Measurements from ENCODE around the gene TMEM120B. TPM values are rescaled to one million over a fixed set of nuclear protein-coding genes. Genes with fewer than 3 reads are reported as not detected.
A peak's percentile ranks its signal among the peaks of the same experiment; 100 is the strongest.

Gene TMEM120B
- total RNA-seq, 2 experiments from 2014 or later: 7.6 to 8.2 TPM

DNA sequence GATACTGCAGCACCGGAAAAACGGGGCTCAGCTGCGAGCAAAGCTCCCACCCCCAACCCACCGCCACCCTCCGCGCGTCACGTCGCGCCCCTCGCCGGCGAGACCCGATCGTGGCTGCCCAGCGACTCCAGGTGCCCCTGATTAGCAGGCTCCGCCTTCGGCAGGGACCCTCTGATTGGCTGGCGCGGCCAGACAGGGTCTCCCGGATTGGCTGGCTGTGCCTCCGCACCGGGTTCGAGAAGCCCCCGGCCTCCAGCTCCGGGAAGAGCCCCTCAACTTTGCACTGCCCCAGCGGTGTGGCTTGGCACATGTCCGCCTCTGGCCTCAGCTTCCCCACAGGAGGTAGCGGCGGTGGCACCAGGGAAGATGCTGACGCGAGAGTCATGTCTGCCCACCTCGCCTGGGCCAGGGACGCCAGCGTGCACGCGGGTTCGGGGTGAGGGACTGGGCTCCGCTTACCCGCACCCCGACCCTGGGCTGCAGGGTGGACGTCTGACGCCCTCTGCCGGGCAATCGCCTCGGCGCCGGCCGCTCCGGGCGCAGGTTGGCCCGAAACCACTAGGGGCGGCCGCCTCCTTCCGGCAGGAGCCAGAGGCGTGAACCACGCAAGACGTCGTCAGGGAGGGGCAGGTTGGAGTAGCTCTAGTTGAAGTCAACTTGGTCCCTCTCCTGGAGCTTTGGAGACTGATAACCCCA, 81.4 kb downstream of the TMEM120B start:
- peaks cover 58% of the 10 kb centered on the region for H3K36me3 Mint-ChIP-seq (ENCODE audit: low read depth)
- peak overlapping the region; percentile 94 for H3K4me3 Mint-ChIP-seq
- peak overlapping the region; percentile 95 for H3K27ac Mint-ChIP-seq
- H3K4me1 Mint-ChIP-seq (ENCODE audit: low read depth): peaks cover 60% of the 10 kb centered on the region
- H3K27me3 Mint-ChIP-seq (ENCODE audit: low read depth): no peaks in the 10 kb centered on the region
- ChIA-PET CTCF (interaction anchor here (0.6 to 26.5 kb wide), 72 partner anchors 12 to 302 kb away, joined by 3 to 956 read pairs (median 5); partner anchors contain the start of genes CFAP251, PSMD9, SETD1B and TMEM120B), POLR2A (interaction anchor here (0.7 to 26.9 kb wide), 12 partner anchors 9 to 107 kb away, joined by 3 to 543 read pairs (median 9); partner anchors contain the start of genes PSMD9, SETD1B and TMEM120B)
- H3K9me3 Mint-ChIP-seq (ENCODE audit: insufficient read depth): no peaks in the 10 kb centered on the region
- peak; percentile 96 for DNase-seq
- peak; percentile 64 for ATAC-seq

- peaks cover 58% of the 10 kb centered on the region for H3K36me3 Mint-ChIP-seq (ENCODE audit: low read depth)
- peak overlapping the region; percentile 94 for H3K4me3 Mint-ChIP-seq
- H3K4me1 Mint-ChIP-seq (ENCODE audit: low read depth): peaks cover 60% of the 10 kb centered on the region
- H3K9me3 Mint-ChIP-seq (ENCODE audit: insufficient read depth): no peaks in the 10 kb centered on the region
- ChIA-PET CTCF (interaction anchor here (0.6 to 26.5 kb wide), 70 partner anchors 11 to 302 kb away, joined by 3 to 956 read pairs (median 5); partner anchors contain the start of genes CFAP251, PSMD9, SETD1B and TMEM120B), POLR2A (interaction anchor here (0.6 to 26.9 kb wide), 12 partner anchors 9 to 229 kb away, joined by 3 to 543 read pairs (median 12); partner anchors contain the start of genes PSMD9, SETD1B and TMEM120B)
- no peak for DNase-seq
- peak overlapping the region; percentile 95 for H3K27ac Mint-ChIP-seq
- peak; percentile 11 for ATAC-seq
- no peaks in the 10 kb centered on the region for H3K27me3 Mint-ChIP-seq (ENCODE audit: low read depth)
Observed at GRCh38 chr12:121794534-121795033, 82.0 kb downstream of the TMEM120B start.

DNA sequence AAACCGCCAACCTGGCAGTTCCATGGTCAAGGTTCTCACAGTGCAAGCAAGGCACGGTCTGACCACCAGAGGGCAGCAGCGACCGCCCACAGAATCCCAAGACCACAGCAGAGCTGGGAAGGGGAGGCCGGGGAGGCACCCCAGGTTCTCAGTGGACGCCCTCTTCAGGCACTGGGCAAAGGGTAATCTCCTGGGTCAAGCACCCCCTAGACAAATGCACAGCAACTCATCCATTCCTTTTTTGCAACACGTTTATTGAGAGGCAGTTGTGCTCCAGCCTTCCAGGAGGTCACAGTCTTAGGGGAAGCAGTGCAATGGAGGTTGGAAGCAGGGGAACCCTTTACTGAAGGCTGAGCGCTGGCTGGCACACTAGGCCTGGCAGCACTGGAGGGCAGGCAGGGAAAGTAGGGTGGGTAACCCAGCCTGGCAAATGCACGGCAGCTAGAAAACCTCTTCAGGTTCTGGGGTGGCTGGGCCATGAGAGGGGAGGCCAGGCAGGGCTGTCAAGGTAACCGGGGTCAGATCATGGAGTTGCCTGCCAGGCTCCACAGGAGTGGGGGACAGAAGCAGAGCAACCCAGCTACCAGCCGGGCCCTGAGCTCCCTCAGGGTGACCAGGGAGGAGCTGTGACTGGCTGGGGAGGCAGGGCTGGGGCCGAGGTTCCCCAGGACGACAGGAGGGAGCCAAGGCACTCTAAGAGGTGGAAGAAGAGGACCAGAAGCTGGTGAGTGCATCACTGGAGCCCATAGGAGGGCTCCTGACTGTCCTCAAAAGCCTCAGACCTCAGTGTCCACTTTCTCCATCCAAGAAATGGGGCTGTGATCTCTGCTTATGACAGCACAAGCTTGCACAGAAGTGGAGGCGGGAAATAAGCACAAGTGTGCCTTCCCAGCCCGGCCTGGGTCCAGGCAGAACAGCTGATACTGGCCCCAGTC, 82.7 kb downstream of the TMEM120B start:
- Mint-ChIP-seq H3K4me1 (ENCODE audit: low read depth) (peaks cover 53% of the 10 kb centered on the region), H3K36me3 (ENCODE audit: low read depth) (peaks cover 51% of the 10 kb centered on the region), H3K4me3 (peak overlapping the region; percentile 94), H3K27me3 (ENCODE audit: low read depth) (no peaks in the 10 kb centered on the region), H3K9me3 (ENCODE audit: insufficient read depth) (no peaks in the 10 kb centered on the region), H3K27ac (peak overlapping the region; percentile 95)
- DNase-seq (peak; percentile 88), ATAC-seq (peak; percentile 7)
- POLR2A ChIA-PET: interaction anchor here (0.6 to 26.9 kb wide), 10 partner anchors 10 to 395 kb away, joined by 3 to 543 read pairs (median 12); partner anchors contain the start of genes PSMD9, RNF34 and SETD1B
- CTCF ChIA-PET: interaction anchor here (0.6 to 26.5 kb wide), 39 partner anchors 8 to 279 kb away, joined by 3 to 956 read pairs (median 7); partner anchors contain the start of genes CFAP251, PSMD9, SETD1B and TMEM120B

DNA sequence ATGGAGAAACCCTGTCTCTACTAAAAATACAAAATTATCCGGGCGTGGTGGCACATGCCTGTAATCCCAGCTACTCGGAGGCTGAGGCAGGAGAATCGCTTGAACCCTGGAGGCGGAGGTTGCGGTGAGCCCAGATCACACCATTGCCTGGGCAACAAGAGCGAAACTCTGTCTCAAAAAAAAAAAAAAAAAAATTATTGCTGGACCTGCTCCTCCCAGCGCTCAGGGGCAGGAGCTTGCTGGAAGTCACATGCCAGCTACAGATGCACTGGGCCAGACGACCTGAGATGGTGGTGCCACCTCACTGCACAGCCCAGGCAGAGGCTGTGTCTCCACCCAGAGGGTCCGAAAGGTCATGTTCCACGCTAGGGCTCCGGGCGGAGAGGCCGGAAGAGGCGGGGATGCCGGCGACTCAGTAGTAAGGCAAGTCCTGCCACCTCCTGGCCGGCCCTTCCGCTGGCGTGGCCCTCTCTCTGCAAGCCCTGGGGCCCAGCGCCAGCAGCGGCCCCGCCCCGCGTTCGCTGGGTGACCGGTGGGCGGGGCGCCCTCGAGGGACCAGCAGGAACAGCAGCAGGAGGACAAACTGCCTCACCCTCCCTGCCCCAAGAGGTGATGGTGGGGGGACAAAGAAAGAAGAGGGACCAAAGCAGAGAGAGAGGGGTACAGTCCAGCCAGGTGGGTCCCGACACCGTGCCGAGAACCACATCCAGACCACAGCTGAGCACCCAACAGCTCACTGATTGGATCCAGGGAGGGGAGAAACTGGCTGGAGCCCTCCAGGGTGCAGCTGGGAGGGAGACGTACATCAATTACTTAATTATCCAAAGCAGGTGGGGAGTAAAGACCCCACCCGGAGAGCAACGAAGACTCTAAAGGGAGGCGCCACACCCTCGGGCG, 84.6 kb downstream of the TMEM120B start:
- Mint-ChIP-seq H3K27me3 (ENCODE audit: low read depth) (no peaks in the 10 kb centered on the region), H3K4me3 (peak overlapping the region; percentile 48), H3K9me3 (ENCODE audit: insufficient read depth) (no peaks in the 10 kb centered on the region), H3K4me1 (ENCODE audit: low read depth) (peaks cover 41% of the 10 kb centered on the region), H3K36me3 (ENCODE audit: low read depth) (peaks cover 46% of the 10 kb centered on the region), H3K27ac (peak overlapping the region; percentile 52)
- ChIA-PET POLR2A (interaction anchor here (1.1 to 26.9 kb wide), 3 partner anchors 7 to 397 kb away, joined by 3 to 543 read pairs (median 543); partner anchors contain the start of genes RHOF, RNF34 and SETD1B), CTCF (interaction anchor here (0.7 to 26.5 kb wide), 6 partner anchors 6 to 121 kb away, joined by 3 to 956 read pairs (median 384); partner anchors contain the start of genes CFAP251, PSMD9, RHOF and SETD1B)
- no peak for DNase-seq
- ATAC-seq: no peak

DNA sequence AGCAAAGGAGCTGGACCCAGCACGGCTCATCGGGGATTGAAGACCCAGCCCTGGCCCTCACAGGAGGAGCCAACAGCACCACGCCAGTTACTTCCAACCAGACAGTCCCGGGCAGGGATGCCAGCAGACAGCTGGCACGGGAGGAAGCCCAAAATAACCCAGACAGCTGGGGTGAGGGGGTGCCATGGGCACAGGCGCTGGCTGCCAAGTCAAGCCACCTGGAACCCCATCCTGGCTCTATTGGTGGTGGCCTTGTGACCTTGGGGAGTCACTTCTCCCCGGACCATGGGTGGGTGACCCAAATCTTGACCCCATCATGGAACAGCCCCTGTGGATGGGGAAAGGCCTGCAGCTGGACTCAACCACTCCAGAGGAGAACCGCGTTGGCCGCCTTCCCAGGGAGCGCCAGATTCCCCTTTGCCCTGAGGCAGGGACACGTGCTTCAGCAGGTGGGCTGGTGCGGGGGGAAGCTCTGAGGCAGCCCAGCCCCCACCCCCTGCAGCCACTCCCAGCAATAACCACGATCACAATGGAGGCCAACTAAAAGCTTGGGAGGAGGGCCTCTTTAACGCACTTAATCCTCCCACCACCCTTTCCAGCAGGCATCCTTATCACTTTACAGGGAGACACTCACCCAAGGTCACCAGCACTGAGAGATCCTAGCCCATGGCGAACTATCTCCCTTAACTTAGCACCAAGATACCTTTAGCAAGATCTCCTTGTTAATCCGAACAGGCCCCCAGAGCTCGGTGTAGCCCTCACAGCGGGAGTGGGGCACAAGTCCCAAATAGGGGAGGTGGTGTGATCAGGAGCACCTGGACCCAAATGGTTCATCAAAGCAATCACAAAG, 85.6 kb downstream of the TMEM120B start:
- H3K9me3 Mint-ChIP-seq (ENCODE audit: insufficient read depth): no peaks in the 10 kb centered on the region
- H3K27me3 Mint-ChIP-seq (ENCODE audit: low read depth): no peaks in the 10 kb centered on the region
- H3K27ac Mint-ChIP-seq: peak overlapping the region; percentile 77
- H3K4me1 Mint-ChIP-seq (ENCODE audit: low read depth): peaks cover 41% of the 10 kb centered on the region
- peaks cover 44% of the 10 kb centered on the region for H3K36me3 Mint-ChIP-seq (ENCODE audit: low read depth)
- H3K4me3 Mint-ChIP-seq: peak overlapping the region; percentile 84
- POLR2A ChIA-PET: interaction anchor here (17.0 to 26.9 kb wide), 2 partner anchors 7 to 8 kb away, joined by 543 read pairs; partner anchors contain the start of genes RHOF and SETD1B
- ATAC-seq (no peak), DNase-seq (no peak)
- CTCF ChIA-PET: interaction anchor here (2.3 to 26.5 kb wide), 3 partner anchors 7 to 91 kb away, joined by 9 to 956 read pairs (median 956); partner anchors contain the start of genes PSMD9, RHOF and SETD1B

GRCh38 chr12:121798787-121799155, 86.2 kb downstream of the TMEM120B start:
- DNase-seq: no peak
- H3K27ac Mint-ChIP-seq: peak overlapping the region; percentile 92
- no peak for ATAC-seq
- peaks cover 41% of the 10 kb centered on the region for H3K4me1 Mint-ChIP-seq (ENCODE audit: low read depth)
- CTCF ChIA-PET: interaction anchor here (2.3 to 26.5 kb wide), 3 partner anchors 7 to 90 kb away, joined by 9 to 956 read pairs (median 956); partner anchors contain the start of genes PSMD9, RHOF and SETD1B
- POLR2A ChIA-PET: interaction anchor here (1.5 to 26.9 kb wide), 3 partner anchors 7 to 39 kb away, joined by 4 to 543 read pairs (median 543); partner anchors contain the start of genes RHOF and SETD1B
- no peaks in the 10 kb centered on the region for H3K27me3 Mint-ChIP-seq (ENCODE audit: low read depth)
- peaks cover 44% of the 10 kb centered on the region for H3K36me3 Mint-ChIP-seq (ENCODE audit: low read depth)
- H3K4me3 Mint-ChIP-seq: peak overlapping the region; percentile 84
- H3K9me3 Mint-ChIP-seq (ENCODE audit: insufficient read depth): no peaks in the 10 kb centered on the region

- H3K27ac Mint-ChIP-seq: peak overlapping the region; percentile 92
- H3K36me3 Mint-ChIP-seq (ENCODE audit: low read depth): peaks cover 43% of the 10 kb centered on the region
- peak; percentile 8 for ATAC-seq
- peak overlapping the region; percentile 84 for H3K4me3 Mint-ChIP-seq
- H3K9me3 Mint-ChIP-seq (ENCODE audit: insufficient read depth): no peaks in the 10 kb centered on the region
- H3K4me1 Mint-ChIP-seq (ENCODE audit: low read depth): peaks cover 40% of the 10 kb centered on the region
- DNase-seq: peak; percentile 73
- no peaks in the 10 kb centered on the region for H3K27me3 Mint-ChIP-seq (ENCODE audit: low read depth)
- ChIA-PET CTCF (interaction anchor here (2.3 to 26.5 kb wide), 3 partner anchors 6 to 90 kb away, joined by 9 to 956 read pairs (median 956); partner anchors contain the start of genes PSMD9, RHOF and SETD1B), POLR2A (interaction anchor here (0.5 to 26.9 kb wide), 5 partner anchors 6 to 273 kb away, joined by 3 to 543 read pairs (median 4); partner anchors contain the start of genes ORAI1, RHOF and SETD1B)
Observed at GRCh38 chr12:121799156-121799841, 86.7 kb downstream of the TMEM120B start.

- H3K36me3 Mint-ChIP-seq (ENCODE audit: low read depth): peaks cover 42% of the 10 kb centered on the region
- no peaks in the 10 kb centered on the region for H3K9me3 Mint-ChIP-seq (ENCODE audit: insufficient read depth)
- POLR2A ChIA-PET: interaction anchor here (0.5 to 26.9 kb wide), 7 partner anchors 5 to 474 kb away, joined by 3 to 543 read pairs (median 4); partner anchors contain the start of genes ORAI1, RHOF and SETD1B
- H3K27ac Mint-ChIP-seq: peak overlapping the region; percentile 92
- H3K4me1 Mint-ChIP-seq (ENCODE audit: low read depth): peaks cover 32% of the 10 kb centered on the region
- CTCF ChIA-PET: interaction anchor here (1.1 to 26.5 kb wide), 4 partner anchors 6 to 89 kb away, joined by 3 to 956 read pairs (median 482); partner anchors contain the start of genes PSMD9, RHOF and SETD1B
- H3K27me3 Mint-ChIP-seq (ENCODE audit: low read depth): no peaks in the 10 kb centered on the region
- peak; percentile 29 for ATAC-seq
- DNase-seq: peak; percentile 84
- H3K4me3 Mint-ChIP-seq: peak overlapping the region; percentile 84
Observed at GRCh38 chr12:121799842-121800693, 87.5 kb downstream of the TMEM120B start.
